ENCODE measurements around the gene SLC25A48.

GRCh38 chr5:135883441-135883840 lies 49.0 kb downstream of the SLC25A48 start:
- TF ChIP-seq CTCF (IDR thresholded peaks at IDR 0.05) (no peak), POLR2A (IDR thresholded peaks at IDR 0.05) (no peak)
